M059J (cell line): ENCODE measurements around the gene SLC32A1. TPM values are rescaled to one million over a fixed set of nuclear protein-coding genes. Genes with fewer than 3 reads are reported as not detected.

ENCODE experiments used
- DNase-seq: peaks from one replicate; pipeline ENCODE4 v3.0.0-alpha.2; 2012; ENCODE audit warnings: low read depth
- total RNA-seq: library from RNA; depleted of rRNA; stranded (reverse); fragments of >200 nt; shearing (Covaris generic); gene quantifications from 2 replicates; pipeline ENCODE4 v1.2.3, GENCODE V29; 2014; rRNA removed

Gene SLC32A1, protein sequence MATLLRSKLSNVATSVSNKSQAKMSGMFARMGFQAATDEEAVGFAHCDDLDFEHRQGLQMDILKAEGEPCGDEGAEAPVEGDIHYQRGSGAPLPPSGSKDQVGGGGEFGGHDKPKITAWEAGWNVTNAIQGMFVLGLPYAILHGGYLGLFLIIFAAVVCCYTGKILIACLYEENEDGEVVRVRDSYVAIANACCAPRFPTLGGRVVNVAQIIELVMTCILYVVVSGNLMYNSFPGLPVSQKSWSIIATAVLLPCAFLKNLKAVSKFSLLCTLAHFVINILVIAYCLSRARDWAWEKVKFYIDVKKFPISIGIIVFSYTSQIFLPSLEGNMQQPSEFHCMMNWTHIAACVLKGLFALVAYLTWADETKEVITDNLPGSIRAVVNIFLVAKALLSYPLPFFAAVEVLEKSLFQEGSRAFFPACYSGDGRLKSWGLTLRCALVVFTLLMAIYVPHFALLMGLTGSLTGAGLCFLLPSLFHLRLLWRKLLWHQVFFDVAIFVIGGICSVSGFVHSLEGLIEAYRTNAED
- not detected in 2 replicates for total RNA-seq

DNA sequence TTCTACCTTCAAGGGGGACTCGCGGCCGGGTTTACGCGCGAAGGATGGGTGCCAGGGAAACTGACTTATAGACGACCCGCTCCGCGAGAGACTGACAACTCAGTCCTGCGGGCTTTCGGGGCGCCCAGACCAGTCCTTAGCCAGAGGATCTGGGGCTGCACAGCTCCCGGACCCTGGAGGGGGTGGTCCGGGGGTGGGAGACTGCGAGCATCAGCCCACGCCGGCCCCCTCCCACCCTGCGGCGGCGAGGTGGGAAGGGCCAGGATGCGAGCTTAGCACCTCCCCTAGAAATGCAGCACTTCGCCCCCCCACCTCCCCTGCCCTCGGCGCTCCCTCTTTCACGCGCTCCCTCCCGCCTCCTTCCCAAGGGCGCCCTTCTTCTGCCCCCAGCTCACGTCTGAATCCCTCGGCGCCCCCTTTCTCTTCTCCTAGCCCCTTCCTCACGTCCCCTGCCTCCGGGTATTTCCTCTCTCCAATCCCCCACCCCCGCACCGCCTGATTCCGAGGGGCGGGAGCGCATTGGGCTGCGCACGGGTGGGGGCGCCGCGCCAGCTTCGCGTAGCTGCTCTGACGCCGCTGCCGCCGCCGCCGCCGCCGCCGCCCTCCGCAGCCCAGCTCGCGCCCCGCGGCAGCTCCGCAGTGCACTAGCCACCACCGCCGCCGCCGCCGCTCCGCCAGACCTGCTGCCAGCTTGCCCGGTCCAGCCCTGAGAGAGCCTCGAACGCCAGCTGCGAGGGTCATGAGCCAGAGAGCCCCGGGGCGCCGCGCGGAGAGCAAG is at the start of gene SLC32A1:
SLC32A1 (plus strand) TSS at position 639 of the 778 bp plus-strand sequence. CDS start 239 bp downstream, outside the sequence.
- no peak for DNase-seq

DNA sequence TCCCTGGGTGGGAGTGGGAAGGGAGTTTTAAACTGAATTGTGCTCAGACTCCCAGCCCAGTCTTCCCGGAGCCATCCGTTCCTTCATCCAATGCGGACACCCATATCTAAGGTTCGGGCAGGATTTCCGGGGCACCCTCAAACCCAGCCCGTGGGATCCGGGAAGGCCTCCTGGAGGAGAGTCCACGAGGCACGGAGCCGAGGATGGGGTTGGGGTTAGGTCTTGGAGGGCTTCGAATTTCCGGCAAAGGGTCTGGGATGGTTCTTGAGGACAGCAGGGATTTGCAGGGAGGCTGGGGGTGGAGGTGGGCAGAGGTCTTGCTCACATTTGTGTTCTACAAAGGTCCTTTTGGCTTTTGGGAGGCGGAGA is 49.5 kb upstream of the SLC32A1 start:
- no peak for DNase-seq

DNA sequence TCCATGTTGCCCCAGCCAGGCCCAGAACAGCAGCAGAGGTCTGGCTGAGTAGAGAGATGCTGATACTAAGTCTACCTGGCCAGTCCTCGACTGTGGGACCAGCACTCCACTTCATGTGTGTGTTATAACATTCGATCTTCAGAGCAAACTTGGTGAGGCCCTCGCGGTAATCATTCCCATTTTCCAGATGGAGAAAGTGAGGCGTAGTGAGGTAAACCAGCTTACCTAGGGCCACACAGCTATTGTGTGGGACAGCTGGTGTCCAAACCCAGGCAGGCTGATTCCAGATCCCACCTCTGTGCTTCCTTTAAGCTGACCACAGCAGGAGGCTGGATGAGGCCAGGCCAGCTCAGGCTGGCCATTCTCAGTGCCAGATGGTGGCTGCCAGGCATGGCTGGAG is 47.7 kb upstream of the SLC32A1 start:
- no peak for DNase-seq

DNA sequence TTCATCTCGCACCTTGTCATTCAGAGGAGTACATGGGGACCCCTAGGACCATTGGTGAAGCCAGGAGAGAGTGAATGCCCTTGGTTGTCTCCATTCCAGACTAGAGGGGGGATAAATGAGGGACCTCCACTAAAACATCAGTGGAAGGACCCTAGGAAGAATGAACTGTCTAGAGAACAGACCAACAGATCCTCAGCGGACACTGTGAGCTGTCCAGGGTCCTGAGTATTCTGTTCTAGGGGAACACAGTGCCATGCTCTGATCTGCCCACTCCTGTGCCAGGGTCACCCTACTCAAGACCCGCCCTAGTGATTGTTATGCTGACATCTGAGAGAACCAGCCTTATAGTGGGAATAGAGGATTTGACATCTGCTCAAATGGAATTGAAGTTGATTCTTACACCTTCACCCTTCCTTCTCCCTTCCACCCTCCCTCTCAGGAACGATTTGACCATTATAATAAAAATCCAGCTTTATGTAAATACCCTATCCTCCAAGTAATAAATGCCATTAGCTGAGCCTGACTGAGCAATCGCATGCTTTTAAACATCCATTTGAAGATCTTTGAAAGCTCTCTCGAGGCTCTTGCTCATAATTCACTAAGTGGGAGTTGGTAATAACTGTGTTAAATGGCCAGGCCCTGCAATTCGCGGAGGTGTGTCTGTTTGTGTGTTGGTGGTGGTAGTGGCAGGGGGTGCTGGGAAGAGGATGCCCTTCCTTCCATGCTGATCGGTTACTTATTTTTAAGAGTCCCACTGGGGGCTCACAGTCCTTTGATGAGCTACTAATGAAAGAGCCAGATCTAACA is 43.6 kb upstream of the SLC32A1 start:
- peak; percentile 58 for DNase-seq

DNA sequence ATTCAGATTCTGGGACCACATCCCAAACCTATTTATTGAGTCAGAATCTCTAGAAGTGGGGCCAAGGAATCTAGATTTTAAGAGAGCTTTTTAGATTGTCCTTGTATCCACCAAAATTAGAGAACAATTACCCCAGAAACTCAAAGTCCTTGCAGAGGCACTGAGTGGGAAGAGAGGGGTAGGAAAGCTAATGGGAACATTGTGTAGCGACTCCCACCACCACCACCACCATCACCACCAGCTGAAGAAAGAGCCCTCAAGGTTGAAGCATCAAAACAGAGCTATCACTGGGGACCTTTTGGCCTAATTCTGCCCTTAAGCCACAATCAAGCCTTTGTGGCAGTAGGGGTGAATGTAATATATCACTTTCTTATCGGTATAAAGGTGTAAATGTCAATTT is 39.0 kb upstream of the SLC32A1 start:
- no peak for DNase-seq

DNA sequence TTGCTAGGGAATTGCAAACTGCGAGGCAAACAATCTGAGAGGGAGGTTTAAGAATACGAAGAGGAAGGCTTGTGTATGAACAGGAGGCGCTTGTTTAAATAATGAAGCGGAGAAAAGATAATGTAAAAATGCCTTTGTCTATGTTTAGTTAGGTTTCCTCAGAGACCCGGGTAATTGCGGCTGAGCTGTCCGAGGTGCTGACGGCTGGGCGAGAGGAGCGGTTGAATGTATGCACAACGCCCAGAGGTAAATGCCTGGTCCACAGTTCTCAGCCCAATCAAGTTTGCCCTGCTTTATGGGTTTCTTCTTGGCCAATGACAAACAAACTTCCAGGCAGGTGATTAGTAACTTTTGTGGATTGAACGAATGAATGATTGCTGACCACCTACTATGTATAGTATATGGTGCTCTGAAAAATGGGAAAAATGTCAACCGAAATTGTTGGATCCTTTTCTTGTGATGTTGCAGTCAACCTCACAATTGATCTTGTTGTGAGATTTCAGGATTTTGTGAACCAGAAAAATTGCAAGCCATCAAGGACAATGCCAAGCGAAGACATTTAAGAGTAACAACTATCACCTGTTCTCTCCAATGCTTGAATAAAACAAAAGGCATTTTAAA is 38.3 kb upstream of the SLC32A1 start:
- DNase-seq: peak; percentile 57

DNA sequence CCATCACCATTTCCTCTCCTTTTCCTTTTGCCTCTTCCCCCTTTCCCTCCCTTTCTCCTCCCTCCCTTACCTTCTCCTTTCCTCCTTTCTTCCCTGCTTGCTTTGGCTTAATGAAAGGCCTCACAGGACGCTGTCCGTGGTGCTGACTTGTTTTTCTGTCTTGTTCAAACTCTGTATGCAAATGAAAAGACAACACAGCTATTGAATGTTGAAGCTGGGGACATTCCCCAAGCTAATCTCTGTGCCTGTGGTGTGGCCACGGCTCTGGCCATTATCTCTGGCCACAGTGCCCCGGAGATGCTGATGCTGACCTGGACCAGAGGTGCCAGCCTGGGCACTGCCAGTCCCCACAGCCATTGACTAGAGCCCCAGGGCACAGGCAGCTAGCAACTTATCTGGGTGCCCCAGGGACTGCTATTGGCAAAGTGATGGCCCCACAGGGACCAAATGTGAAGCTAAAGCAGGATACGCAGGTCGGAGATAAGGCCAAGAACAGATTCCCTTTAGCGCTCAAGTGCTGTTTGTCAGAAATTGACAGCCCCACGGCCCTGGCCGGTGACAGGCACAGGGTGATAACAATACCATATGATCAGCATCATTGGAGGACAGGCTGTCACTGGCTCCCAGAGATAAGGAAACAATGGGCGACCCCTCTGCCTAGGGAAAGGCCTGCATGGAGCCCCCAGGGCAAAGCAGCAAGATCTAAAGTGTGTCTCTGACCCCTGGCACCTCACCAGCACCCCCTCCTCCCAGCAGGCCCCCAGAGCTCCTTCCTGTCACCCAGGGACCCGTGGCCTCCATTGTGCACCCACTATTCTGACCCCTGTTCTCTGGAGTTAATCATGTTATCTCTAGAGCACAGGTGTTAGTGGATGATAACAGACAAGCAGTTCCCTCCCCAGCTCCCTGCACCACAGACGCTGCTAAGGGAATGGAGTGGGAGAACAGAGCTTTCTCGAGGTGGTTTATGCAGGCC is 31.6 kb upstream of the SLC32A1 start:
- peak; percentile 77 for DNase-seq

DNA sequence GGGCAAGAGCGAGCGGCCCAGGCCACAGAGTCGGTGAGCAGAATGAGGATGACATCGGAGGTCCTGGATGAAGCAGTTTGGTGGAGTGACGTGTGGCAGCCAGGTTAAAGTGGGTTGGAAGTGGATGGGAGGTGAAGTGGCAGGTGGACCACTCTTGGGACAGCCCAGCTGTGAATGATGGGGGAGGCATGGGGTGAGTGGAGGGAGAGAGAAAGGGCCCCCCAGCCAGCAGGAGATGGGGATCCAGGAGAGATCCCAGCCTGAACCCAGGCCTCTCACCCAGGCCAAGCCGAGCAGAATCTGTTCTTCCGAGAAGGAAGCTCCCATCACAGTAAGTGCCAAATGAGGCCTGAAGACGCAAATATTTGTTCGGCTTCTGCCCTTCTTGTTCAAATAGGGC is 27.0 kb upstream of the SLC32A1 start:
- no peak for DNase-seq

DNA sequence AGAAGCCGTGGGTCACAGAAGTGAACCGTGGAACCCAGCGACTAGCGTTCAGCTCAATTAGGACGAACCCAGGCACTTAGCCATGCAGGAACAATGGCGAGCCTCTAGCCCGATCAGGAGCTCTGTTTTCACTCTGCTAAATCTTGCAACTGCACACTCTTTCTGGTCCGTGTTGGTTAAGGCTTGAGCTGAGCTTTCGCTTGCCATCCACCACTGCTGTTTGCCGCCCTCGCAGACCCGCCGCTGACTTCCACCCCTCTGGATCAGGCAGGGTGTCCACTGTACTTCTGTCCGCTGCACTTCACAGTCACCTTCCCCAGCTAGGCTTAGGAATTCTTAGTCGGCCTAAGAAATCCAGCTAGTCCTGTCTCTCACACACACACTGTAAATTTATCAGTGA is 25.7 kb upstream of the SLC32A1 start:
- no peak for DNase-seq

DNA sequence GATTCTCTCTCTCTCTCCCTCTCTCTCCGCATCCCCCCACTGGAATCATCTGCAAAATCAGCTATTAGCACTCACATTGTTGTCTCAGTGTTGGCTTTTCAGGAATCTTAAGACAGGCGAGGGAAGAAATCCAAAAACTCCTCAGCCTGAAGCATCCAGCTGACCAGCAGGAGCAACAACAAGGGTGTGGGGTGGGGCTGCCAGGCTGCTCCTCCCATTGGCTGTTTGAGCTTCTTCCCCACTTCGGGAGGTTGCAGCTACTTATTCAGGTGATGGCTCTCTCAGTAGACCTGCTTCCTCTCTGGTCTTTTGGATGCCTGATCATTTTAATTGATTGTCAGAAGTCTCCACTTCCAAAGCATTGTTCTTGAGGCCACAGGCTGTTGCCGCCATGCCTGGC is 24.1 kb upstream of the SLC32A1 start:
- DNase-seq: no peak

DNA sequence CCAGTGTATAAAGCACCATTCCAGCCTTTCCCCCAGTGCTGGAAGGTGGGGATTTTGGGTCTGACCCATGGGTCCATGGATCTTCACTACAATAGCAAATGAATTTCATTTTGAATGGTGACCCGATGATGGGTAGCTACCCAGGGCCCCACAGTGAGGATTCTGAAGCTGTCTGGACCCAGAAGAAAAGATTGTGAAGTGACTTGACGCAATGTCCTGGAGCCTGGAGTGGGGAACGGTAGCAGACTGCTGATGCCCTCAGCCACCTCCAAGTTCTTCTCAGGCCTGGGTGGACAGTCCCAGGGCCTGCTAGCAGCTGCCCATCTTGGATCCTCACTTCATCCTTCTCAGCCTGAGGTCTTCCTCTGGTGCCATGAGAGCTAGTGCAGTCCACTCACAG is 23.4 kb upstream of the SLC32A1 start:
- no peak for DNase-seq

DNA sequence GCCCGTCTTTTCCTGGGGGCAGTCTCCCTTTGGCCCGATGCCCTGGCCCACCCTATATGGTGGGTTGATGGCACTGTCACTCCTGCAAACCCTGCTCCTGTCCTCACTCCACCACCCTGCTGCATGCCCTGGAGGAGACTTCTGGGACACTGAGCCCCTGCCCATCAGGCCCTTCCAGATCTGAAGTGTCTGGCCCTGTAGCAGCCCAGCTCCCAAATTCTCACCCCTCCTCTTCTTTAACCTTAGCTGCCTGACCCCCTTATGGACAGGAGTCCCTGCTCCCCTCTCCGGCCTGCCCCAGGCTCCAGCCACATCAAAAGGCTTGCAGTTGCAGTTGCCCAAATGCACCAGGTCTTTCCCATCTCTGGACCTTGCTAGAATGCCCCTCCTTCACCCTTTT is 20.8 kb upstream of the SLC32A1 start:
- no peak for DNase-seq

DNA sequence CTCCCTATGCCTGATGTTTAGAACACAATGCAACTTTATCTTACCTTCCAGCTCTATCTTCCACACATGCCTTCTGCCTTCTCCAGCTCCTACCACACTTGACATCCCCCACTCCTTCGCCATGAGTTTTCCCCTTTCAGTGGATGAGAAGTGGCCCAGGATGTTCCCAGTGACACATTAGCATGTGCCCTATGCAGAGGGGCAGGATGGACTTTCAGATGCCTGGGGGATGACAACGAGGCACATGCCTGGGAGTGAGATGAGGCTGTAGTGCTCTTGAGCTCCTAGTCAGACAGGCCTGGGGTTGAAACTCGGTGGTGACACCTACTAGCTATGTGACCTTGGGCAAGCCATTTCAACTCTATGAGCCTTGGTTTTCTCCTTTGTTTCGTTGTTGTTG is 20.1 kb upstream of the SLC32A1 start:
- DNase-seq: no peak

DNA sequence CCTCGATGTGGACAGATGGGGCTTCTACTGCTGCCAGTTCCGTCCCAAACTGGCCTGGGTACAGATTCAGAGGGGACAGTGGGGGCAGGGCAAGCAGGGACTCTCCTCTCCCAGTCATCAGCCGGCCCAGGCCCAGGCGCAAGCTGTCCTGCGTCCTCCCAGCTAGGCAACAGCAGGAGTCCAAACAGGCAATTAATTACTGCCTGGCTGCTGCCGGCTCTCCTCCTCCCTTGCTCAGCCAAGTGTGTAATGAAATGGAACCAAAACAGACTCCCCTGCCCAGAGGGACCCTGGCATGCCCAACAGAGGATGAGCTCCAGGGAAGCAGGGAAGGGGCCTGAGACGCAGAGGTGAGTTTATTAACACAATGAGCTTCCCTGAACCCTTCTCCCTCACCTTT is 17.8 kb upstream of the SLC32A1 start:
- no peak for DNase-seq

DNA sequence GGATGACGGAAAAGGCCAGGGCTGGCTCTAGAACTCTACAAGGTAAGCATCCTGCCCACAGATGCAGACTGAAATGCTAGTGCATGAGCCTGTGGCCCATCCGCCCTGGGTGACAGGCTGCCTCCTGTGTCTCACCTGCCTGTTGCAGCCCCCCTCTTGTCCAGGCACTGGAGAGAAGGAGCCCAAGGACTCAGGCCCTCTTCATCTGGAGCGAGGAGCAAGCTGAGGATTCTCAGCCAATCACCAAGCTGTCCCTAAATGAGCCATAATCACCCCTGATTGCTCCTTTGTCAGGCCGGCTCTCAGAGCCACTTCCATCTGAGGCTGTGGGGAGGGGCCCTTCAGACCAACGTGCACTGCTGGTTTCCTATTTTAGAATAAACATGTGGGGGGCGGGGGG is 10.0 kb upstream of the SLC32A1 start:
- DNase-seq: no peak

DNA sequence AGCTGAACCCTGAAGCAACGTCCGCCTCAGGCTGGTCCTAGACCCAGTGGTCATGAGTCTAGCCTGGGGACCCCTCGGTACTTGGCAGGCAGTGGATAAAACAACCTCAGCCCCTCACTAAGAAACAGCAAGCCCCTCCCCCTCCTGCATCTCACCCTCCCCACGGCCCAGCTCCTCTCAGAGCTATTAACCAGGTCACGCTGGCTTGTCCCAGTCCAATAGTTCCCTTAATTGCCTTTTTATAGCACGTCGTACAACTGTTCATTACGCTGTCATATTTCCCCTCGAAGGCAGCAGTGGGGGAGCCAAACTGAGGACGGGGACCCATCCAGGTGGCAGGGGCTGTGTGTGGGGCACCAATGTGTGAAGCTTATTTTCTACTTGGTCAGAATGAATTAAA is 8.6 kb upstream of the SLC32A1 start:
- no peak for DNase-seq

DNA sequence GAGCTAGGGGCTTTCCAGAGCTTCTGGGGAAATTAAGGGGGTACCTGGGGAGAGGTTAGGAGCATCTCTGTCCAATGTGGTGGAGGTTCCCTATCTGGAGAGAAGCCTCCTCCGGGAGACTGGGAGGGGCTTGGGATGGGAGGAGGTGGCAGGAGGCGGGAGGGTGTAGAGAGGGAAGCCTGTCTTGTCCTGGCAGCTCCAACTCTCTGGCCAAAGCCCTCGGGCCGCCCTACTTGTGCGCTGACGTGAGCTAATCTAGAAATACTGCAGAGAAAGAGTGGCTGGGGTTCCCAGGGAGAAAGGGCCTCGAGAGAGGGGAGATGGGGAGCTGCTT is 1.6 kb upstream of the SLC32A1 start:
- DNase-seq: no peak

DNA sequence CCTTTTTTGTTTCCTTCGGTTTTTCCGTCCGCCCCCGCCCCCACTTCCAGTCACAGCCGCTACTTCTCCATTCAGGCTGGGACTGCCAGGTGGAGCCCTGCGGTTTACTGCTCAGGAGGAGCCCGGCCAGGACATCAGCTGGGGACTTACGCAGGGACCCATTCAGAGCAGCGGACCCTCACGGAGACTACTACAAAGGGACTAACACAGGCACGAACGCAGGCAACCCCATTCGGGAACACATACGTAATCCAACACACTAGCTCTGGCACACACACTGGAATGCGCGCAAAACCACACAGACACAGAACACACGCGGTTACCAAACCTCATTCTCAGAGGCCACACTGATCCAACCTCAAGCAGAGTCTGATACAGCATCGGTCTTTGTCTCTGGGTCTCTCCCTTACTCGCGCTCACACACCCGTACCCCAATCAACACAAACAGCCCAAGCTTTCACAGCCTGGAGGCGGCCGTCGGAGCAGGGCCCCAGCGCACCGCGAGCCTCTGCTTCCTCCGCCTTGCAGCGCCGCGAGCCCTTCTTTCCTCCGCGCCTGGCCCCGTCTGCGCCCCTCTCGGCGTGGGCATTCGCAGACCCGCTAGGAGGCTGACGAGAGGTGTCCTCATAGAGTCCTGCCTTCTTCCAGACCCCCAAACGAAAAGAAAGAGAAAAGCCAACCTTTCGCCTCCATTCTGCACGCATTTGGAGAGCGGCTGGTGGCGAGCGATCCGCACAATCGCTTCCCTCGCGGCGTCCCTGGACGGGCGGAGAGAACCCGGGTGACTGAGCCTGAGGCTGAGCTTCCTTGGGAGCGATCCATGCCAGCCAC is 1.1 kb upstream of the SLC32A1 start:
- DNase-seq: peak; percentile 32

DNA sequence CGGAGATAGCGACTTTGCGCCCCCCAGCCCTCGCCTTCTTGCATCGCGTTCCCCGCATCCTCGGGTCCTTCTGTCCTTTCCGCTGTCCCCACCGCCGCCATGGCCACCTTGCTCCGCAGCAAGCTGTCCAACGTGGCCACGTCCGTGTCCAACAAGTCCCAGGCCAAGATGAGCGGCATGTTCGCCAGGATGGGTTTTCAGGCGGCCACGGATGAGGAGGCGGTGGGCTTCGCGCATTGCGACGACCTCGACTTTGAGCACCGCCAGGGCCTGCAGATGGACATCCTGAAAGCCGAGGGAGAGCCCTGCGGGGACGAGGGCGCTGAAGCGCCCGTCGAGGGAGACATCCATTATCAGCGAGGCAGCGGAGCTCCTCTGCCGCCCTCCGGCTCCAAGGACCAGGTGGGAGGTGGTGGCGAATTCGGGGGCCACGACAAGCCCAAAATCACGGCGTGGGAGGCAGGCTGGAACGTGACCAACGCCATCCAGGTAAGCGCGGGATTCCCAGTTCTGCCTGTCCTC is 401 bp downstream of the SLC32A1 start:
- DNase-seq: no peak
